ENCODE measurements around the gene SARS1. TPM values are rescaled to one million over a fixed set of nuclear protein-coding genes. Genes with fewer than 3 reads are reported as not detected.

SARS1 gene
- total and polyA plus RNA-seq, 4 donors = 57.5 to 132 (median 92.8) TPM

GRCh38 chr1:109272831-109273547 is 59.3 kb downstream of the SARS1 start:
- 92% methylated on average over 16 of the region's 16 CpGs for WGBS
- Histone ChIP-seq H3K4me3 (ENCODE audit: low read depth in 1 of 3, low read length in 3 of 3) (no peak overlapping the region), H3K27me3 (ENCODE audit: control insufficient read depth in 4 of 4, insufficient read depth in 4 of 4, low read length in 3 of 4) (no peaks in the 10 kb centered on the region), H3K9ac (ENCODE audit: low read depth in 1 of 2, low read length in 2 of 2) (no peak overlapping the region), H3K4me1 (ENCODE audit: control insufficient read depth in 4 of 4, insufficient read depth in 4 of 4, low read length in 3 of 4) (peaks cover 4 to 35% (median 25%) of the 10 kb centered on the region in 4 donors), H3K36me3 (ENCODE audit: control insufficient read depth in 4 of 4, insufficient read depth in 3 of 4, low read depth in 1 of 4, low read length in 3 of 4) (no peaks in the 10 kb centered on the region), H3K27ac (ENCODE audit: low read depth in 1 of 2, low read length in 2 of 2) (no peak overlapping the region), H3K9me3 (ENCODE audit: control insufficient read depth in 4 of 4, low read length in 3 of 4) (no peaks in the 10 kb centered on the region)
- DNase-seq (ENCODE audit: low spot score) = no peak
- TF ChIP-seq HNF4G (IDR thresholded peaks at IDR 0.05) = no peak
- TF ChIP-seq HNF4A (conservative IDR thresholded peaks at IDR 0.05) = no peak
- TF ChIP-seq MAX (IDR thresholded peaks at IDR 0.05) = no peak
- TF ChIP-seq SP1 (IDR thresholded peaks at IDR 0.05) = no peak
- TF ChIP-seq, protein P1, sequence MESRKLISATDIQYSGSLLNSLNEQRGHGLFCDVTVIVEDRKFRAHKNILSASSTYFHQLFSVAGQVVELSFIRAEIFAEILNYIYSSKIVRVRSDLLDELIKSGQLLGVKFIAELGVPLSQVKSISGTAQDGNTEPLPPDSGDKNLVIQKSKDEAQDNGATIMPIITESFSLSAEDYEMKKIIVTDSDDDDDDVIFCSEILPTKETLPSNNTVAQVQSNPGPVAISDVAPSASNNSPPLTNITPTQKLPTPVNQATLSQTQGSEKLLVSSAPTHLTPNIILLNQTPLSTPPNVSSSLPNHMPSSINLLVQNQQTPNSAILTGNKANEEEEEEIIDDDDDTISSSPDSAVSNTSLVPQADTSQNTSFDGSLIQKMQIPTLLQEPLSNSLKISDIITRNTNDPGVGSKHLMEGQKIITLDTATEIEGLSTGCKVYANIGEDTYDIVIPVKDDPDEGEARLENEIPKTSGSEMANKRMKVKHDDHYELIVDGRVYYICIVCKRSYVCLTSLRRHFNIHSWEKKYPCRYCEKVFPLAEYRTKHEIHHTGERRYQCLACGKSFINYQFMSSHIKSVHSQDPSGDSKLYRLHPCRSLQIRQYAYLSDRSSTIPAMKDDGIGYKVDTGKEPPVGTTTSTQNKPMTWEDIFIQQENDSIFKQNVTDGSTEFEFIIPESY (IDR thresholded peaks at IDR 0.05) = no peak
- no peak for TF ChIP-seq ATF3 (IDR thresholded peaks at IDR 0.05)
- TF ChIP-seq JUND (IDR thresholded peaks at IDR 0.05) = no peak
- no peak for TF ChIP-seq EGR1 (IDR thresholded peaks at IDR 0.05; ENCODE audit: low read depth in 2 of 2)
- no peak for TF ChIP-seq NR2F2 (IDR thresholded peaks at IDR 0.05)
- TF ChIP-seq TAF1 (conservative IDR thresholded peaks at IDR 0.05) = no peak
- no peak for TF ChIP-seq GABPA (IDR thresholded peaks at IDR 0.05 in 1 of 2, conservative IDR thresholded peaks at IDR 0.05 in 1 of 2)
- TF ChIP-seq FOXA1 (IDR thresholded peaks at IDR 0.05) = no peak
- TF ChIP-seq, protein P2, sequence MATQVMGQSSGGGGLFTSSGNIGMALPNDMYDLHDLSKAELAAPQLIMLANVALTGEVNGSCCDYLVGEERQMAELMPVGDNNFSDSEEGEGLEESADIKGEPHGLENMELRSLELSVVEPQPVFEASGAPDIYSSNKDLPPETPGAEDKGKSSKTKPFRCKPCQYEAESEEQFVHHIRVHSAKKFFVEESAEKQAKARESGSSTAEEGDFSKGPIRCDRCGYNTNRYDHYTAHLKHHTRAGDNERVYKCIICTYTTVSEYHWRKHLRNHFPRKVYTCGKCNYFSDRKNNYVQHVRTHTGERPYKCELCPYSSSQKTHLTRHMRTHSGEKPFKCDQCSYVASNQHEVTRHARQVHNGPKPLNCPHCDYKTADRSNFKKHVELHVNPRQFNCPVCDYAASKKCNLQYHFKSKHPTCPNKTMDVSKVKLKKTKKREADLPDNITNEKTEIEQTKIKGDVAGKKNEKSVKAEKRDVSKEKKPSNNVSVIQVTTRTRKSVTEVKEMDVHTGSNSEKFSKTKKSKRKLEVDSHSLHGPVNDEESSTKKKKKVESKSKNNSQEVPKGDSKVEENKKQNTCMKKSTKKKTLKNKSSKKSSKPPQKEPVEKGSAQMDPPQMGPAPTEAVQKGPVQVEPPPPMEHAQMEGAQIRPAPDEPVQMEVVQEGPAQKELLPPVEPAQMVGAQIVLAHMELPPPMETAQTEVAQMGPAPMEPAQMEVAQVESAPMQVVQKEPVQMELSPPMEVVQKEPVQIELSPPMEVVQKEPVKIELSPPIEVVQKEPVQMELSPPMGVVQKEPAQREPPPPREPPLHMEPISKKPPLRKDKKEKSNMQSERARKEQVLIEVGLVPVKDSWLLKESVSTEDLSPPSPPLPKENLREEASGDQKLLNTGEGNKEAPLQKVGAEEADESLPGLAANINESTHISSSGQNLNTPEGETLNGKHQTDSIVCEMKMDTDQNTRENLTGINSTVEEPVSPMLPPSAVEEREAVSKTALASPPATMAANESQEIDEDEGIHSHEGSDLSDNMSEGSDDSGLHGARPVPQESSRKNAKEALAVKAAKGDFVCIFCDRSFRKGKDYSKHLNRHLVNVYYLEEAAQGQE (IDR thresholded peaks at IDR 0.05) = no peak
- TF ChIP-seq YY1 (IDR thresholded peaks at IDR 0.05) = no peak
- TF ChIP-seq RAD21 (IDR thresholded peaks at IDR 0.05) = no peak
- no peak for TF ChIP-seq CTCF (IDR thresholded peaks at IDR 0.05; ENCODE audit: low read depth, low read length, missing input control)
- no peak for TF ChIP-seq FOXA2 (IDR thresholded peaks at IDR 0.05)
- TF ChIP-seq RXRA (IDR thresholded peaks at IDR 0.05) = no peak
